ENCODE data around the gene IL33. TPM values are rescaled to one million over a fixed set of nuclear protein-coding genes. Genes with fewer than 3 reads are reported as not detected.

Gene IL33
- total RNA-seq, 2 experiments from 2014 or later = not detected

DNA sequence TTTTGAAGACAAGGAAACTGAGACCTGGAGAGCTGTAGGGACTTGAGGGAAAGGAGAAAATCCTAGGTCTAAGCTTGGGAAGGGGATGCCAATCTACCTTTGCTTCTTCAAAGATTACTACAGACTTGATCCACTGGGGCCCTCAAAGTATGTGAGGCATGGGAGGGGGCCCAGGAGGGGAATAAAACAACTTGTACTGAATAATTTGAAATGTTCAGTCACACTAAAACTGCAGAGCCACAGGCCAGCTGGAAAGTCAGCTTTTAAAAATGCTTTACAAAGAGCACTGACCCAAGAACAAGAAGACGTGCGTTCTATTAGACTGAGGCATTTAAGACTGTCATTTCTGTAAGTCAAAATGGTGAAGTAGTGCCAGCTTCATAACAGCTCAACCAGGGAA lies 13.6 kb downstream of the IL33 start:
- no peaks in the 10 kb centered on the region for H3K4me1 Mint-ChIP-seq
- ATAC-seq (ENCODE audit: low read depth) (no peak), DNase-seq (no peak)
- no peaks in the 10 kb centered on the region for H3K9me3 Mint-ChIP-seq
- no peaks in the 10 kb centered on the region for H3K36me3 Mint-ChIP-seq
- H3K27me3 Mint-ChIP-seq = peaks cover 16% of the 10 kb centered on the region
- no peak overlapping the region for H3K4me3 Mint-ChIP-seq
- H3K27ac Mint-ChIP-seq = no peak overlapping the region
- POLR2A ChIA-PET = no interaction called here

DNA sequence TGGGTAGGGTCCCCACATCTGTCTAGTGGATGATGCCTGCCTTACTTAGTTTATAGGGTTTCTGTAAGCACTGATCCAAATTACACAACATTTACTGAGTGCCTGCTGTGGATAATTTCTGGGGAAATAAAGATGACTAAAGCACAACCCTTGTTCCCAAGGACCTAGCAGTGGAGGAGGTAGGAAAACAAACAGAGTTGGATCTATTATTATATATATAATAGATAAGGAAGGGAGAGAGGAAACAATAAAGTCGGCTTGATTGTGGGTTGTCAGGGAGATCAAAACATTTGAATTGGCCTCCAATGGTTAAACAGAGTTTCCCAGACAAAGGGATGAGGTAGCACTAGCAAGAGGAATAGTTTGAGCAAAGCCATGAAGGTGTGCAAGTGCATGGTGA lies 14.0 kb downstream of the IL33 start:
- Mint-ChIP-seq H3K9me3 (no peaks in the 10 kb centered on the region), H3K36me3 (no peaks in the 10 kb centered on the region), H3K4me1 (no peaks in the 10 kb centered on the region), H3K27ac (no peak overlapping the region), H3K27me3 (peaks cover 16% of the 10 kb centered on the region), H3K4me3 (no peak overlapping the region)
- POLR2A ChIA-PET = no interaction called here
- ATAC-seq (ENCODE audit: low read depth) = no peak
- DNase-seq = no peak

DNA sequence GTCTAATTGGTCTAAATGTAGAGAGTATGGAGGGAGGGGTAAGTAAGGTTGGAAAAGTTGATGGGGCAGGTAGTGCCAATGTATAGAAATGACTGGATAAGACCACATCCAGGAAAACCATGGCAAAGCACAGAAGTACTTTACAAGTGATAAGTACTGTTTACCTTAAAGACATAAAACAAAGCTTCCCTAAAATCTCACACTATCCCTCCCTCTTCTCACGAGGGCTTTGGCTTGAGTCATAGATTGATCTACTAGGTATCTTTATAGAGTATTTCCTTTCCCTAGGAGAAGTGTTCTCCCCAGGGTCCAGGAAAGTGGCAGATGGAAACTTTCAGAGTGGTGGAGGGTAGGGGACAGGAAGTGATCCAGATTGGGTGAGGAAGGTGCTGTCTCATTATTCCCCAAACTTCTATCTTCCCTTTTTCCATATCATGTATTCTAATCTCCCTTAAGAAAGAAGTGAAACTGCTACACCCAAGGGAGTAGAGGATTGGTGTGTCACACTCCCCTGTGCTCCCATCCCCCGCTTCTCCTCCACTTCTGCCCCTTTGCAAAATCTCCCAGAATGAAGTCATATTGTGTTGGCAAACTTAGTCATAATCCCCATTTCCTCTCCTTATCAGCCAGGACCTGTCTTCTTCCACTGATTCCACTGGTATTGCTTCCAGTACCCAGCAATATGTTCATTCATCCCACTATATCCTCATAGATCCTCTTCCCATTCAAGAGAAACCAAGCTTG lies 14.6 kb downstream of the IL33 start:
- Mint-ChIP-seq H3K36me3 (no peaks in the 10 kb centered on the region), H3K4me1 (no peaks in the 10 kb centered on the region), H3K4me3 (no peak overlapping the region), H3K27ac (no peak overlapping the region), H3K9me3 (no peaks in the 10 kb centered on the region), H3K27me3 (peaks cover 11% of the 10 kb centered on the region)
- no peak for ATAC-seq (ENCODE audit: low read depth)
- POLR2A ChIA-PET = no interaction called here
- DNase-seq = no peak

DNA sequence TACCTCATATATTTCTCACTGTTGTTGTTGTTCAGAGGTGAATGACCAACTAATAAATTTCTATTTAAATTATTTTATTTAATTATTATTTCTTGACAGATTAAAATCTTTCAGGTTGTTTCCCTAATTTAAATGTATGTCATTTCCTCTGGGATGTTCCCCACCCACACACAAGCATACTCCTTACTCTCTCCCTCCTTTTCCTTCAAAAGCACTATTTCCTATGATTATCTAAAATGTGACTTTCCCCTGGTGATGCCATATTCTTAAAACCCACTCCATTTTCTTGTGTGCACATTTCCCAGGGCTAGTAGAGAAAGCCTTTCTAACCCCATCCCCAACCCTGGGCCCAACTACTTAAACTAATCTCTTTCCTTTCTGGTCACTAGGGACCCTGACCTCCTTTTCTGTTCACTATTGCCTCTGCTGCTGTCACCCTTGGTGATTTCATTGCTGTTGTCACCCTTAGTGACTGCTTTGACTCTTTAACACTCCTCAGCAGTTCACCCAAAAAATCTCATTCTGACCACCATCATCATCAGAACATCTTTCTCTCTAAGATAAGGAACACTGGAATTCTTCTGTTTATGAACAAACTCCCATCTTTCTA lies 16.8 kb downstream of the IL33 start:
- POLR2A ChIA-PET = interaction anchor here (0.6 kb wide), 1 partner anchor 217 kb away, joined by 4 read pairs; the partner anchor contains the start of gene RANBP6
- no peaks in the 10 kb centered on the region for H3K9me3 Mint-ChIP-seq
- no peaks in the 10 kb centered on the region for H3K36me3 Mint-ChIP-seq
- H3K27ac Mint-ChIP-seq = no peak overlapping the region
- ATAC-seq (ENCODE audit: low read depth) (no peak), DNase-seq (no peak)
- peaks cover 3% of the 10 kb centered on the region for H3K27me3 Mint-ChIP-seq
- no peaks in the 10 kb centered on the region for H3K4me1 Mint-ChIP-seq
- no peak overlapping the region for H3K4me3 Mint-ChIP-seq

DNA sequence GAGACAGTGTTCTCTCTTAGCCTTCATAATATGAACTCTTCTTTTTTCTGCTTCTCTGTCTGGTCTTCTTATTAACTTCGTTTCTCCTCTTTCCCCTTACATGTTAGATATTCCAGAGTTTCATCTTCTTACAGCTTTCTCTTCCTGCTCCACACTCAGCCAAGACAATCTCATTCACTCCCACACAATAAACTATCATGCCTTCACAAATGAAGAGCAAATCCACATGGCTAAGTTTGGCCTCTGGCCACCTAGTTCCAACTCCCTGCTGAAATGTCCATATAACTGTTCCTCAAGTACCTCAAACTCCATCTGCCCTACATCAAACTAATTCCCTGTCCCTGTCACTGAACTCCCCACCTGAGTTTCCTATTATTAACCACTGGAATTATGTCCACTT lies 18.4 kb downstream of the IL33 start:
- H3K36me3 Mint-ChIP-seq = no peaks in the 10 kb centered on the region
- no peak overlapping the region for H3K27ac Mint-ChIP-seq
- H3K4me3 Mint-ChIP-seq = no peak overlapping the region
- DNase-seq (no peak), ATAC-seq (ENCODE audit: low read depth) (no peak)
- no peaks in the 10 kb centered on the region for H3K4me1 Mint-ChIP-seq
- POLR2A ChIA-PET = no interaction called here
- H3K9me3 Mint-ChIP-seq = no peaks in the 10 kb centered on the region
- no peaks in the 10 kb centered on the region for H3K27me3 Mint-ChIP-seq

DNA sequence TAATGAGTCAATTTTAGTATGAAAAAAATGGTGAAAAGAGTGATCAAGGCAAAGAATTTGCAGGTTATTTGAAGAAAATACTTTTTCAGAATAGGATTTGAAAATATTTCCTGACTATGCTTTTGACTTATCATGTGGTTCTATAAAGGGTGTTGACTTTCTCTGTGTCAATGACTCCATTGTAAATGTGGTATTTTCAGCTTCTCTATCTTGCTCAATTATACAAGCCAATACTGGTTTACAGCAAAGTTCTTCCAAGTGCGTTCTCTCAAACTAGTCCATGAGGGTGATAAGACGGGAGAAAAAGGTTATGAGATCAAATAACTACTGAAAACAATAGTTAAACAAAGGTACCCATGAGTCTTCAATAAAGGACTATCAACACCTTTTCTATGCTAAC lies 21.7 kb downstream of the IL33 start:
- Mint-ChIP-seq H3K4me3 (no peak overlapping the region), H3K27me3 (peaks cover 2% of the 10 kb centered on the region), H3K27ac (no peak overlapping the region), H3K4me1 (no peaks in the 10 kb centered on the region), H3K36me3 (no peaks in the 10 kb centered on the region), H3K9me3 (peaks cover 2% of the 10 kb centered on the region)
- POLR2A ChIA-PET = no interaction called here
- ATAC-seq (ENCODE audit: low read depth) = no peak
- DNase-seq = no peak

DNA sequence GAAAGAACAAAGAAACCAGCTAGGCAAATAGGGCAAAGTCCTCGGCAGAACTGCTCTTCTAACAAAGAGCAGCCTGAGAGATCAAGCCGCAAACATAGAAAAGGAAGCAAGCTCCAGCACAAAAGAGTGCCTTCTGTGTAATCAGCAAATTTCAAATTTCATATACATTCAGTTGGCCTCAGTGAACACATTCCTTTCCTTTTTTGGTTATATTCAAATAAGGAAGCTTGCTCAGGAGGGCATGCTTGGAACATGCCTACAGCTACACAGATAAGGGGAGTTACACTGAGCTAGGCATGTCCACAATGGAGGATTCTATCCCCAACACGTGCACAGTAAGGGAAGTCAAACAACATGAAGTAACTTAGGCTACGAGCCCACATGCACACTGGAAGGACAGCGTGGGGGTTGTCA lies 23.4 kb downstream of the IL33 start:
- H3K9me3 Mint-ChIP-seq = peaks cover 4% of the 10 kb centered on the region

DNA sequence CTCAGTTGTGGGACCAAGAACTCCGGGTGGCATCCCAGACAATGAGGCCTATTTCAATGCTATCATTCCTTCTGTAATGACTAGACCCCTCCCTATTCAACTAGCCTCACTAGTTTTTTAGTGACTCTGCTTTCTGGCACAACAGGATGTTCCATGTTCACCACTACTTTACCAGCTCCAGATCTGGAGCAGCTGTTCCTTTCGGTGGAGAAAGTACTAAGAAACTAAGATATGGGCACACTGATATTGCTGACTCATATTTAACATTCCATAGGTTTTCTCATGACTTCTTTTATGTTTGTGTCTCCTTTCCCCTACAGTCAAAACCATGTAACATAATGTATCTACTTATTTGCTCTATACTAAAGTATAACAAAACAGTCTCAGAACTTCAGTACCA lies 24.1 kb downstream of the IL33 start:
- Mint-ChIP-seq H3K9me3 (peaks cover 4% of the 10 kb centered on the region), H3K4me1 (no peaks in the 10 kb centered on the region), H3K27ac (no peak overlapping the region), H3K27me3 (peaks cover 2% of the 10 kb centered on the region), H3K4me3 (no peak overlapping the region), H3K36me3 (no peaks in the 10 kb centered on the region)
- POLR2A ChIA-PET = no interaction called here
- DNase-seq (no peak), ATAC-seq (ENCODE audit: low read depth) (no peak)

More for the DNA sequence above, 23.4 kb downstream of the IL33 start:
- no peak overlapping the region for H3K4me3 Mint-ChIP-seq
- no peaks in the 10 kb centered on the region for H3K4me1 Mint-ChIP-seq
- DNase-seq (no peak), ATAC-seq (ENCODE audit: low read depth) (no peak)
- POLR2A ChIA-PET = no interaction called here
- H3K27ac Mint-ChIP-seq = no peak overlapping the region
- peaks cover 2% of the 10 kb centered on the region for H3K27me3 Mint-ChIP-seq
- no peaks in the 10 kb centered on the region for H3K36me3 Mint-ChIP-seq

DNA sequence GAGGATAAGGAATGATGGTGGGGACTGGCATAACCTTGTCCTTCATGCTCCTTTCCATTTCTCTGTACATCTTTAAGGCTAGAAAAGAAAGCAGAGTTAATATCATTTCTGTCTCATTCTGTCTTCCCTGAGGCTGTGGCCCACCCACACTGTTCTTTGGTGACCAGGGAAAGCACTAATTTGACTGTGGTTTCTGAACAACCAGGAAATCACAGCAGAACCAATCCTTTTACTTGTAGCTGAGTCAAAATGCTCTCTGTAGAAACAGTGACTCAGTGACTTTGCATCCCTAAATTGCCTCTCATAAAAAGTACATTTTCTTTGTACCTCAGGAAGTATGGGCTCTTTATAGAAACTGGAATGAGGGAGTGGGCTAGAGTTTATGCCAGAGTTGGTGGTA lies 28.1 kb downstream of the IL33 start:
- H3K27ac Mint-ChIP-seq = no peak overlapping the region
- peaks cover 4% of the 10 kb centered on the region for H3K9me3 Mint-ChIP-seq
- H3K27me3 Mint-ChIP-seq = peaks cover 4% of the 10 kb centered on the region
- H3K4me1 Mint-ChIP-seq = no peaks in the 10 kb centered on the region
- no peak for ATAC-seq (ENCODE audit: low read depth)
- POLR2A ChIA-PET = no interaction called here
- no peak for DNase-seq
- no peaks in the 10 kb centered on the region for H3K36me3 Mint-ChIP-seq
- H3K4me3 Mint-ChIP-seq = no peak overlapping the region

DNA sequence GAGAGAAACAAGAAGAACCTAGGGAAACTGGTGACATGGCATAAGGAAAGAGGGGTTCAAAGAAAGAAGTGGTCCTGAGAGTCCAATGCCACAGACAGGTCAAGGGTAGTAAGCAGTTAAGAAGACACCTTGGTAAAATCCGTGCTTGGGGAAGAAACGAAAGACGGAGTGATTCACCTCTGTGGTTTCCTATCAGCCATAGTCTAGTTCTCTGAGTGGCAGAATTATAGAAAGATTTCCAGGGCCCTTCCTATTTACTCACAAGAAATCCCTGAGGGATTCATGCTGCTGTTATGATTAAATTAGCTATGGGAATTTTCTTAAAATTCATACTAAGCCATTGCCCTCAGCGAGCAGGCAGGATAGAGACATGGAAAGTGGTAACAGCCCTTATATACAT lies 31.7 kb downstream of the IL33 start:
- Mint-ChIP-seq H3K4me1 (no peaks in the 10 kb centered on the region), H3K36me3 (no peaks in the 10 kb centered on the region), H3K9me3 (peaks cover 2% of the 10 kb centered on the region), H3K4me3 (no peak overlapping the region), H3K27ac (no peak overlapping the region), H3K27me3 (peaks cover 3% of the 10 kb centered on the region)
- no peak for DNase-seq
- POLR2A ChIA-PET = no interaction called here
- no peak for ATAC-seq (ENCODE audit: low read depth)

DNA sequence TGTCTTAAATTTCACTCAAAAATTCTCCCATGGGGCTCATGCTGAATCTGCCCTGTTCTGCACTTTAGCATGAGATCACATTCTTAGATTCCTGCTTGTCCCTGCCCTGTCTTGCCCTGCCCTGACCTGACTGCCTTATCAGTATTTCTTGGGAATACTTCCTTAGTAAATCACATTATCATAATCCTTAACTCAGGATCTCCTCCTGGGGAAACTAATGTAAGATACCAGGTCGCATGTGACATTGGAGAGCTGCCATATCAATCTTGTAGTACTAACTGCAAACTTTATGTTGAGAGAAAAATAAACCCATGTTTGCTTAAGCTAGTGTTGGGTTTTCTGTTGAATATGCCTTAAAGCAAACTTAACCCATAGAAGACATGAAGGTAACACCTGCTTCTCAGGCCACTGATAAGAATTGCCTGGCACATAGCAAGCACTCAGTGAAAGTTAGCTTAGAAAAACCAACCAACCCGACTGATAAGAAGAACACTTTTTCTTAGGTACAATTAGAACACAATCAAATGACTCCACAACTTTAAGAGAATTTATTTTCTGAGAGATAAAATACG lies 53.3 kb downstream of the IL33 start:
- Mint-ChIP-seq H3K4me1 (no peaks in the 10 kb centered on the region), H3K9me3 (peaks cover 5% of the 10 kb centered on the region), H3K36me3 (peaks cover 1% of the 10 kb centered on the region), H3K27me3 (no peaks in the 10 kb centered on the region), H3K4me3 (no peak overlapping the region), H3K27ac (no peak overlapping the region)
- DNase-seq = no peak
- ATAC-seq (ENCODE audit: low read depth) = no peak
- POLR2A ChIA-PET = no interaction called here

DNA sequence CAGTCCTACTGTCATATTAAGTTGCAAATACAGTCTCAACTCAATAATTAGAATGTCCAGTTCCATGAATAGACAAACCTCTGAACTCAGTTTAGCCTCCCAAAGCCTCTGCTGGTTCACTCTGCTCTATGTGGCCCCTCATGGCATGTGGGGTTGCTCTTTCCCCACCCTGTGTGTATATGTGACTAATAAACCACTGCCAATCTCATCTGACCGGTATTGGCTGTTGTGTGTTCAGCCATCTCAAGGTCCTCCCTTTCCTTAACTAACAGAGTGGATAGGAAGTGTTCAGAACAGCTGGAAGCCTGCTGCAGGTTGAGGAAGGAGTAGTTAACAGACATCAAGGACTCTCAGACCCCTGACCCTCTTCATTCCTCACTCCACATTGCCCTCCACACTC lies 55.3 kb downstream of the IL33 start:
- no peak overlapping the region for H3K4me3 Mint-ChIP-seq
- H3K36me3 Mint-ChIP-seq = no peaks in the 10 kb centered on the region
- H3K27me3 Mint-ChIP-seq = peaks cover 6% of the 10 kb centered on the region
- H3K4me1 Mint-ChIP-seq = no peaks in the 10 kb centered on the region
- POLR2A ChIA-PET = no interaction called here
- DNase-seq (no peak), ATAC-seq (ENCODE audit: low read depth) (no peak)
- no peaks in the 10 kb centered on the region for H3K9me3 Mint-ChIP-seq
- H3K27ac Mint-ChIP-seq = no peak overlapping the region

DNA sequence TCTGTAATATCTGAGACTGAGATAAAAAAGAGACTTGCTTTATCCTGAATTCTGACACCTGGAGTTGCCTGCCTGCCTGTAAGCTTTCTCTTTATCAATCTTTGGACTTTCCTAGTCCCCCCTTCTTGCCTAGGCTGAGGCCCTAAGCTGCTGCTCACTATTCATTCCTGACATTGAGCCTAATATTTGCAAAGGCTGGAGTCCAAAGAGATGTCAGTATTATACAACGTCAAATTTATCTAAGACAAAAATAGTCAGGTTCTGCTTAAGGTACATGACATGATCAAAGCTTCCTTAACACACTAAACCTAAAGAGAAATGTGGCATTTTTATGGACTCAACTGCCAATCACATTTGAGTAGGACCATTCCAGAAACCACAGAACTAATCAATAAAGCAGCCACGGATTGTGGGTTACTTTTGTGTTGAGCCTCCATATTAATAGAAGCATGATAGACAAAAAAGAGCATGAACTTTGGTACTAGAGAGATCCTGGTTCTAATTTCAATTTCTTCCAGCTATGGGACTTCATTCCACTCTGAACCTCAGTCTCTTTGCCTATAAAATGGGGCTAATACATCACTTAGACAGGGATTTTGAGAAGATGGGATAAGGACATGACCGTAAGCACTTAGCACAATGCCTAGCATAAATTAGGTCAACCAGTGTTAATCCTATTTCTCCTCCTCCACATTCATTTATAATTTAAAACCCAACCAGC lies 56.1 kb downstream of the IL33 start:
- Mint-ChIP-seq H3K27me3 (peaks cover 6% of the 10 kb centered on the region), H3K36me3 (no peaks in the 10 kb centered on the region), H3K27ac (no peak overlapping the region), H3K4me3 (no peak overlapping the region), H3K4me1 (no peaks in the 10 kb centered on the region), H3K9me3 (no peaks in the 10 kb centered on the region)
- POLR2A ChIA-PET = no interaction called here
- ATAC-seq (ENCODE audit: low read depth) (no peak), DNase-seq (no peak)

DNA sequence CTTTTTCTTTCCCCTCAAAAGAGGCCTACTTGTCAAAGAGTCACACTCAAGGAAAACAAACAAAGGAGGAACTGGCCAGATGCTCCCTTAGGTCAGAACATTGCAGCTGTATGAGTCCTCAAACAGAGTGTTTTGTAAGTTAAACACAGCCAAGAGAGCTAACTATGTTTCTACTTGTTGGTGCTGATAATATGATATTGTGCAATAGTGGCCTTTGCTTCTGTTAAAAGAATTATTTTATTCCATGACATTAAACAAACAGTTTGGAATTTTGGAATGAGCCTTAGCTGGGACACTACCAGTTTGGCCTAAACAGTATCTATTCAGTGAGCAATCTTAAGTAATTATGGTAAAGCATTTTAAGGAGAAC lies 56.6 kb downstream of the IL33 start:
- Mint-ChIP-seq H3K36me3 (no peaks in the 10 kb centered on the region), H3K27ac (no peak overlapping the region), H3K4me1 (no peaks in the 10 kb centered on the region), H3K9me3 (no peaks in the 10 kb centered on the region), H3K27me3 (peaks cover 6% of the 10 kb centered on the region), H3K4me3 (no peak overlapping the region)
- POLR2A ChIA-PET = no interaction called here
- ATAC-seq (ENCODE audit: low read depth) (no peak), DNase-seq (no peak)

All from activated naive CD8-positive, alpha-beta T cell treated with anti-CD3 and anti-CD28 coated beads, Interleukin-2, amount 10 ng/mL, durations not matched to agents 7 days and 5 days (primary cell).